CD14-positive monocyte (primary cell): ENCODE results near the gene CPA3. TPM values are rescaled to one million over a fixed set of nuclear protein-coding genes. Genes with fewer than 3 reads are reported as not detected.
A peak's percentile ranks its signal among the peaks of the same experiment; 100 is the strongest.

Experiments used
- DNase-seq, 3 donors: peaks; one replicate each; pipeline ENCODE4 v3.0.0-alpha.2; 2011 to 2022
- H2AFZ ChIP-seq: 2 replicates; pipeline ENCODE4 v1.6.0; 2012; ENCODE audit warnings: mild to moderate bottlenecking, low read depth, low read length, inconsistent platforms; ENCODE audit not compliant: insufficient read depth, poor library complexity, severe bottlenecking
- H3K27ac ChIP-seq, 2 donors: 1 replicate in 1 of 2; 2 replicates in 1 of 2; pipeline ENCODE4 v1.5.1; 2012 to 2013; ENCODE audit warnings: low read length in 2 of 2, control low read depth in 1 of 2, inconsistent platforms in 1 of 2, low read depth in 1 of 2, mild to moderate bottlenecking in 1 of 2
- H3K27me3 ChIP-seq, 2 donors: one replicate each; pipeline versions ENCODE4 v1.6.0 to v1.6.1; 2011 to 2013; ENCODE audit warnings: low read length in 2 of 2; ENCODE audit not compliant: control insufficient read depth in 2 of 2, insufficient read depth in 2 of 2
- H3K36me3 ChIP-seq, 2 donors: replicated peaks in 1 of 2; 1 replicate in 1 of 2; 2 replicates in 1 of 2; pipeline versions ENCODE4 v1.5.1 to v1.6.1; 2012 to 2013; ENCODE audit warnings: low read length in 2 of 2, control low read depth in 1 of 2, inconsistent platforms in 1 of 2, mild to moderate bottlenecking in 1 of 2; ENCODE audit not compliant: insufficient read depth in 2 of 2, control insufficient read depth in 1 of 2
- H3K4me1 ChIP-seq, 2 donors: 1 replicate in 1 of 2; 2 replicates in 1 of 2; pipeline versions ENCODE4 v1.5.1 to v1.6.1; 2012 to 2013; ENCODE audit warnings: low read length in 2 of 2, control low read depth in 1 of 2, inconsistent platforms in 1 of 2, mild to moderate bottlenecking in 1 of 2, moderate library complexity in 1 of 2; ENCODE audit not compliant: insufficient read depth in 2 of 2, control insufficient read depth in 1 of 2
- H3K4me2 ChIP-seq: replicated peaks from 2 replicates; pipeline ENCODE3; 2012; ENCODE audit warnings: low read length, moderate library complexity, mild to moderate bottlenecking; ENCODE audit not compliant: poor library complexity, severe bottlenecking; ENCODE audit errors: extremely low read depth
- H3K4me3 ChIP-seq, 3 experiments: fragments of 200-600 bp in 1 of 3; sonication (generic) in 1 of 3; replicated peaks in 1 of 3; 1 replicate in 2 of 3; 2 replicates in 1 of 3; pipeline ENCODE4 v1.5.1; 2011 to 2013; ENCODE audit warnings: low read length in 3 of 3, mild to moderate bottlenecking in 3 of 3, control low read depth in 2 of 3, low read depth in 2 of 3, inconsistent platforms in 1 of 3, moderate library complexity in 1 of 3
- H3K79me2 ChIP-seq: 2 replicates; pipeline ENCODE4 v1.6.0; 2012; ENCODE audit warnings: mild to moderate bottlenecking, control low read depth, inconsistent platforms, low read length, moderate library complexity; ENCODE audit not compliant: insufficient read depth
- H3K9ac ChIP-seq: 2 replicates; pipeline ENCODE4 v1.6.0; 2017; ENCODE audit warnings: low read length, mild to moderate bottlenecking; ENCODE audit not compliant: insufficient read depth, poor library complexity, severe bottlenecking
- H3K9me3 ChIP-seq, 2 donors: replicated peaks in 1 of 2; 1 replicate in 1 of 2; 2 replicates in 1 of 2; pipeline versions ENCODE4 v1.5.1 to v1.6.1; 2012 to 2013; ENCODE audit warnings: low read length in 2 of 2, control low read depth in 1 of 2; ENCODE audit not compliant: control insufficient read depth in 1 of 2, insufficient read depth in 1 of 2
- H4K20me1 ChIP-seq: 2 replicates; pipeline ENCODE4 v1.6.0; 2012; ENCODE audit warnings: mild to moderate bottlenecking, low read length, control low read depth, moderate library complexity; ENCODE audit not compliant: insufficient read depth
- H3K27ac Mint-ChIP-seq, 7 donors: one replicate each; pipeline ENCODE4 v1.8.0; 2020; ENCODE audit warnings: mild to moderate bottlenecking in 7 of 7, mixed read lengths in 7 of 7, moderate library complexity in 6 of 7, inconsistent platforms in 2 of 7
- H3K27me3 Mint-ChIP-seq, 3 donors: one replicate each; pipeline ENCODE4 v1.8.0; 2021 to 2022; ENCODE audit warnings: low read depth in 3 of 3, mild to moderate bottlenecking in 3 of 3, mixed read lengths in 3 of 3, moderate library complexity in 3 of 3, inconsistent platforms in 1 of 3
- H3K36me3 Mint-ChIP-seq, 2 donors: one replicate each; pipeline ENCODE4 v1.8.0; 2020; ENCODE audit warnings: mixed read lengths in 2 of 2, inconsistent platforms in 1 of 2, mild to moderate bottlenecking in 1 of 2
- H3K4me1 Mint-ChIP-seq: one replicate; pipeline ENCODE4 v1.8.0; 2020; ENCODE audit warnings: mild to moderate bottlenecking, mixed read lengths
- H3K4me3 Mint-ChIP-seq, 2 donors: one replicate each; pipeline ENCODE4 v1.8.0; 2020; ENCODE audit warnings: mild to moderate bottlenecking in 2 of 2, mixed read lengths in 2 of 2, moderate library complexity in 1 of 2
- H3K9me3 Mint-ChIP-seq, 7 donors: one replicate each; pipeline ENCODE4 v1.8.0; 2020 to 2022; ENCODE audit warnings: mixed read lengths in 7 of 7, mild to moderate bottlenecking in 6 of 7, moderate library complexity in 6 of 7, inconsistent platforms in 2 of 7
- CTCF ChIP-seq: fragments of 200-600 bp; IDR thresholded peaks from one replicate; pipeline ENCODE4 v1.8.0; 2022; ENCODE audit warnings: antibody characterized with exemption, mild to moderate bottlenecking
- WGBS: methylation state at CpG from one replicate; pipeline ENCODE4 v1.1.5; 2013; ENCODE audit warnings: missing lambda C conversion rate; ENCODE audit not compliant: insufficient coverage; 5-methylcytosine and 5-hydroxymethylcytosine counted together
- intact Hi-C, 2 donors: fragments of 100-400 bp; cut with micrococcal nuclease; formaldehyde crosslinking; loops; one replicate each; pipeline versions ENCODE4 v1.15.0 to v1.15.1; 2023
- polyA plus RNA-seq, 3 donors: library from polyadenylated mRNA; depleted of rRNA in 1 of 3; unstranded in 2 of 3; stranded (reverse) in 1 of 3; fragments of 300-500 nt in 2 of 3; fragments of >200 nt in 1 of 3; fragmentation: Illumina TruSeq in 2 of 3; gene quantifications; 1 replicate in 2 of 3; 2 replicates in 1 of 3; pipeline ENCODE4 v1.2.3, GENCODE V29; 2012 to 2021

Gene CPA3
- polyA plus RNA-seq, 3 donors: not detected

DNA sequence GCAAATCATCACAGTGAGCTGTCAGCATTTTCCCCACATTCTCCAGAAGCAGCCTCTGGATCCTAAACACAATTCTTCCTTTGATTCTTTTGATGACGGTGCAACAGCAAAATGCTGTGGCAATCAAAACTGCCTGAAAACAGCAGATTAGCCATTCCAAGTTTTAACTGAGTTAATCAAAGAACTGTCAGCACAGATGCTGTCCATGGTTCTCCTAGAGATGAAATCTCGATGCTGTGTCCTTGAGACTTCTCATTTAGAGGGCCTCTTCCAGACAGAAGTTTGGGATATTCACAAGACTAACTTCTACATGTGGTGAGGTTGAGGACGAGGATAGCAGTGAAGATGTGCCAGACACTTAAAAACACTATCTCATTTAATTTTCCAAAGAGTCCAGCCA, 75.9 kb downstream of the CPA3 start:
- WGBS: 100% methylated on average over 1 of the region's 3 CpGs
- no peak for DNase-seq
- H3K4me1 Mint-ChIP-seq: no peaks in the 10 kb centered on the region
- Histone ChIP-seq H3K9ac (no peak overlapping the region), H3K4me3 (no peak overlapping the region), H3K4me1 (no peaks in the 10 kb centered on the region), H3K9me3 (no peaks in the 10 kb centered on the region), H3K27me3 (no peaks in the 10 kb centered on the region), H3K36me3 (no peaks in the 10 kb centered on the region), H2AFZ (no peak overlapping the region), H4K20me1 (no peaks in the 10 kb centered on the region), H3K4me2 (no peak overlapping the region), H3K27ac (no peak overlapping the region), H3K79me2 (no peaks in the 10 kb centered on the region)
- no peaks in the 10 kb centered on the region for H3K36me3 Mint-ChIP-seq
- no peak overlapping the region for H3K4me3 Mint-ChIP-seq
- H3K27me3 Mint-ChIP-seq: peaks cover 0 to 5% (median 2%) of the 10 kb centered on the region in 3 donors
- H3K27ac Mint-ChIP-seq: no peak overlapping the region
- intact Hi-C loops: loop anchor here in 1 of 2 donors (10.0 kb wide), 1 partner anchor 206 kb away; no protein-coding TSS in a partner anchor
- TF ChIP-seq CTCF: no peak
- H3K9me3 Mint-ChIP-seq: no peaks in the 10 kb centered on the region

GRCh38 chr3:148943506-148944205, 78.6 kb downstream of the CPA3 start:
- H3K4me2 ChIP-seq: no peak overlapping the region
- intact Hi-C loops: loop anchor here in 1 of 2 donors (10.0 kb wide), 1 partner anchor 209 kb away; no protein-coding TSS in a partner anchor
- no peaks in the 10 kb centered on the region for H3K36me3 ChIP-seq
- H3K9ac ChIP-seq: no peak overlapping the region
- Mint-ChIP-seq H3K4me1 (peaks cover 2% of the 10 kb centered on the region), H3K36me3 (no peaks in the 10 kb centered on the region), H3K27me3 (peaks cover 0 to 3% (median 0%) of the 10 kb centered on the region in 3 donors), H3K4me3 (no peak overlapping the region), H3K9me3 (no peaks in the 10 kb centered on the region), H3K27ac (no peak overlapping the region)
- H3K27me3 ChIP-seq: no peaks in the 10 kb centered on the region
- H3K9me3 ChIP-seq: no peaks in the 10 kb centered on the region
- no peaks in the 10 kb centered on the region for H4K20me1 ChIP-seq
- no CpG with 5 or more reads among the region's 2 CpGs for WGBS
- DNase-seq: peak; percentile 70 to 85 (median 83)
- peak; percentile 80 for TF ChIP-seq CTCF
- H3K4me3 ChIP-seq: no peak overlapping the region
- H3K27ac ChIP-seq: no peak overlapping the region
- H3K79me2 ChIP-seq: no peaks in the 10 kb centered on the region
- H2AFZ ChIP-seq: no peak overlapping the region
- H3K4me1 ChIP-seq: no peaks in the 10 kb centered on the region
